Measurements from ENCODE around the gene SRD5A2.

- no peak for TF ChIP-seq CTCF (conservative IDR thresholded peaks at IDR 0.05; ENCODE audit: low read depth, low read length)
- no peak for TF ChIP-seq EZH2 (IDR thresholded peaks at IDR 0.05; ENCODE audit: borderline replicate concordance, low read depth, low read length, poor library complexity, severe bottlenecking)
Measured at GRCh38 chr2:31474296-31474695, 106.4 kb downstream of the SRD5A2 start.
